Panc1 (cell line): ENCODE results near the gene MAP1B. TPM values are rescaled to one million over a fixed set of nuclear protein-coding genes. Genes with fewer than 3 reads are reported as not detected.

Experiments
- ATAC-seq: fragments of 200-7000 bp; cut with Tn5 transposase; 2 replicates; pipeline ENCODE4 v1.9.1; 2020; ENCODE audit warnings: mild to moderate bottlenecking, moderate library complexity
- BruUV-seq: library from RNA; stranded (reverse); fragments of 400-500 nt; replicated peaks from 2 replicates; lab custom pipeline; 2021; lab: Mats Ljungman, UMichigan
- CTCF ChIA-PET: fragments of 300-600 bp; sonication (Branson Sonifier 250); formaldehyde crosslinking; loops from one replicate; lab custom pipeline; 2022; ENCODE audit warnings: antibody characterized with exemption; lab: Charles Lee
- POLR2A ChIA-PET: fragments of 300-600 bp; sonication (Branson Sonifier 250); formaldehyde crosslinking; loops from one replicate; lab custom pipeline; 2022; ENCODE audit warnings: antibody characterized with exemption; lab: Charles Lee
- DNase-seq: peaks from one replicate; pipeline ENCODE4 v3.0.0-alpha.2; 2010; ENCODE audit warnings: low read depth, low spot score
- H3K27ac ChIP-seq: 2 replicates; pipeline ENCODE4 v1.5.1; 2011; ENCODE audit warnings: mild to moderate bottlenecking, low read length, inconsistent platforms
- H3K27me3 ChIP-seq: fragments of 200-500 bp; sonication (Bioruptor generic); 2 replicates; pipeline ENCODE4 v1.6.0; 2014; ENCODE audit warnings: low read length, inconsistent platforms; ENCODE audit not compliant: control insufficient read depth, insufficient read depth
- H3K36me3 ChIP-seq: fragments of 200-500 bp; sonication (Bioruptor generic); 2 replicates; pipeline ENCODE4 v1.5.1; 2014; ENCODE audit warnings: inconsistent platforms, mild to moderate bottlenecking, low read length, moderate library complexity; ENCODE audit not compliant: control insufficient read depth, insufficient read depth
- H3K4me1 ChIP-seq: 2 replicates; pipeline ENCODE4 v1.5.1; 2011; ENCODE audit warnings: inconsistent platforms, mild to moderate bottlenecking, low read length, moderate library complexity; ENCODE audit not compliant: control insufficient read depth, insufficient read depth
- H3K4me3 ChIP-seq, 2 experiments: 2 replicates each; pipeline ENCODE4 v1.5.1; 2011 to 2012; ENCODE audit warnings: low read depth in 2 of 2, low read length in 2 of 2, mild to moderate bottlenecking in 2 of 2, inconsistent platforms in 1 of 2, moderate library complexity in 1 of 2
- H3K9me3 ChIP-seq: fragments of 200-500 bp; sonication (Bioruptor generic); 2 replicates; pipeline ENCODE4 v1.5.1; 2014; ENCODE audit warnings: low read depth, mild to moderate bottlenecking, inconsistent platforms, low read length, moderate library complexity; ENCODE audit not compliant: control insufficient read depth, insufficient read depth
- POLR2AphosphoS5 ChIP-seq: IDR thresholded peaks from 2 replicates; pipeline ENCODE4 v1.6.1; 2012; ENCODE audit warnings: mild to moderate bottlenecking, low read depth, low read length, moderate library complexity
- SIN3A ChIP-seq: IDR thresholded peaks from 2 replicates; pipeline ENCODE4 v1.6.1; 2012; ENCODE audit warnings: low read depth, mild to moderate bottlenecking, low read length, moderate library complexity, borderline replicate concordance; ENCODE audit not compliant: insufficient read depth
- TCF7L2 ChIP-seq: IDR thresholded peaks from 2 replicates; pipeline ENCODE4 v1.6.1; 2011; ENCODE audit warnings: mild to moderate bottlenecking, low read depth, low read length, inconsistent platforms
- in situ Hi-C: cut with HindIII; loops from 2 replicates; pipeline ENCODE4 v1.10.0; 2016; ENCODE audit warnings: low sequenced_read_pairs, low pct_unique_long_range_greater_than_20kb
- intact Hi-C: fragments of 100-400 bp; cut with micrococcal nuclease; formaldehyde crosslinking; loops from one replicate; pipeline ENCODE4 v1.10.0; 2022; ENCODE audit not compliant: unreplicated experiment
- total RNA-seq: library from RNA; stranded (reverse); gene quantifications from one replicate; pipeline ENCODE4 v1.2.1, GENCODE V29; 2021; ENCODE audit not compliant: unreplicated experiment
- TF ChIP-seq, protein P1 (sequence below), 2 experiments: IDR thresholded peaks; 2 replicates each; pipeline ENCODE4 v1.6.1; 2011 to 2012; ENCODE audit warnings: low read depth in 2 of 2, control low read depth in 1 of 2, low read length in 1 of 2, mild to moderate bottlenecking in 1 of 2, moderate library complexity in 1 of 2; ENCODE audit not compliant: insufficient read depth in 1 of 2
- TF ChIP-seq, protein P2 (sequence below): fragments of 450-650 bp; IDR thresholded peaks from 2 replicates; pipeline ENCODE4 v1.5.1; 2017; ENCODE audit warnings: mild to moderate bottlenecking

Gene MAP1B
- total RNA-seq, 1 experiment from 2014 or later: 82.3 TPM

DNA sequence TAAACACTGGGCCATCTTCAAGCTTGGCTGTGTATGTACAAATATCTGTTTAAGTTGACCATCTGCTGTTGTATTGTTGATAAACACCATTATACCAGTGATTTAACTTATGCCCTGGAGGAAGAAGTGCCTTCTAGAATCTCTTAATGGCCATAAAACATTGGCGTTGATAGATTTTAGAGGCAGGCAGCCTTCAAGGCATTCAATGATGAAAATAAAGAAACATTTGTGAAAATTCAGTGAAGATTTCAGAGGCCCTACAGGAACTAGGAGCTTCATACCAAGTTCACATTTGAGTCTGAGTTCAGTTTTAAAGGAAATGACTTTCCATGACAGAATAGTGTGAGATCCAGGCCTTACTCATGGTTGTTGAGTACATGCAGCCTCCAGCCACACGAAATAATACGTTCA lies 52.2 kb downstream of the MAP1B start:
- ChIA-PET POLR2A (no interaction called here), CTCF (interaction anchor here (1.1 kb wide), 1 partner anchor 149 kb away, joined by 6 read pairs; no protein-coding TSS in a partner anchor)
- Histone ChIP-seq H3K9me3 (no peaks in the 10 kb centered on the region), H3K4me3 (no peak overlapping the region), H3K4me1 (no peaks in the 10 kb centered on the region), H3K27ac (no peak overlapping the region), H3K27me3 (no peaks in the 10 kb centered on the region), H3K36me3 (no peaks in the 10 kb centered on the region)
- in situ Hi-C loops: no loop called here
- intact Hi-C loops: no loop called here
- ATAC-seq (no peak), DNase-seq (no peak)
- no TSS peak for BruUV-seq
- no peak for TF ChIP-seq SIN3A

DNA sequence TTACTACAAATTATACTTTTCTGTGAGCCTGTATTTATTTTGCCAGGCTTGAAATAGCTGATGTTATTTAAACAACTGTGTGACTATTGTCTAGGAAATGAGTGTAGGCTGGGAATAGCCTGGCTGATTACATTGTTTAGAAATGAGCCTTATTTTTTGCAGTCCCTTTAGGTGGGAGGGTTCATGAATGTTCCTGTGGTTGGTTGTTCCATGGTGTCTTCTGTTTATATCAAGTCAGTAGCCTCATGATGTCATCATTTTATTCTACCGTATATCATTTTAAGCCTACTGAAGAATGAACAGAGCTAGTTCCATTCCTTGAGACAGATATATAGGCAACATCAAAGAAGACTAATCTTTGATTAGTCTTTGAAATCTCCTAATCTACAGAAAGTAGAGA lies 53.1 kb downstream of the MAP1B start:
- no TSS peak for BruUV-seq
- no peaks in the 10 kb centered on the region for H3K27me3 ChIP-seq
- in situ Hi-C loops: no loop called here
- H3K4me1 ChIP-seq: no peaks in the 10 kb centered on the region
- DNase-seq (no peak), ATAC-seq (no peak)
- no peaks in the 10 kb centered on the region for H3K9me3 ChIP-seq
- intact Hi-C loops: no loop called here
- TF ChIP-seq, protein P1, sequence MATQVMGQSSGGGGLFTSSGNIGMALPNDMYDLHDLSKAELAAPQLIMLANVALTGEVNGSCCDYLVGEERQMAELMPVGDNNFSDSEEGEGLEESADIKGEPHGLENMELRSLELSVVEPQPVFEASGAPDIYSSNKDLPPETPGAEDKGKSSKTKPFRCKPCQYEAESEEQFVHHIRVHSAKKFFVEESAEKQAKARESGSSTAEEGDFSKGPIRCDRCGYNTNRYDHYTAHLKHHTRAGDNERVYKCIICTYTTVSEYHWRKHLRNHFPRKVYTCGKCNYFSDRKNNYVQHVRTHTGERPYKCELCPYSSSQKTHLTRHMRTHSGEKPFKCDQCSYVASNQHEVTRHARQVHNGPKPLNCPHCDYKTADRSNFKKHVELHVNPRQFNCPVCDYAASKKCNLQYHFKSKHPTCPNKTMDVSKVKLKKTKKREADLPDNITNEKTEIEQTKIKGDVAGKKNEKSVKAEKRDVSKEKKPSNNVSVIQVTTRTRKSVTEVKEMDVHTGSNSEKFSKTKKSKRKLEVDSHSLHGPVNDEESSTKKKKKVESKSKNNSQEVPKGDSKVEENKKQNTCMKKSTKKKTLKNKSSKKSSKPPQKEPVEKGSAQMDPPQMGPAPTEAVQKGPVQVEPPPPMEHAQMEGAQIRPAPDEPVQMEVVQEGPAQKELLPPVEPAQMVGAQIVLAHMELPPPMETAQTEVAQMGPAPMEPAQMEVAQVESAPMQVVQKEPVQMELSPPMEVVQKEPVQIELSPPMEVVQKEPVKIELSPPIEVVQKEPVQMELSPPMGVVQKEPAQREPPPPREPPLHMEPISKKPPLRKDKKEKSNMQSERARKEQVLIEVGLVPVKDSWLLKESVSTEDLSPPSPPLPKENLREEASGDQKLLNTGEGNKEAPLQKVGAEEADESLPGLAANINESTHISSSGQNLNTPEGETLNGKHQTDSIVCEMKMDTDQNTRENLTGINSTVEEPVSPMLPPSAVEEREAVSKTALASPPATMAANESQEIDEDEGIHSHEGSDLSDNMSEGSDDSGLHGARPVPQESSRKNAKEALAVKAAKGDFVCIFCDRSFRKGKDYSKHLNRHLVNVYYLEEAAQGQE (IDR thresholded peaks at IDR 0.05; ENCODE audit: insufficient read depth in 1 of 2, low read depth in 2 of 2, low read length in 1 of 2): no peak
- TF ChIP-seq, protein P2, sequence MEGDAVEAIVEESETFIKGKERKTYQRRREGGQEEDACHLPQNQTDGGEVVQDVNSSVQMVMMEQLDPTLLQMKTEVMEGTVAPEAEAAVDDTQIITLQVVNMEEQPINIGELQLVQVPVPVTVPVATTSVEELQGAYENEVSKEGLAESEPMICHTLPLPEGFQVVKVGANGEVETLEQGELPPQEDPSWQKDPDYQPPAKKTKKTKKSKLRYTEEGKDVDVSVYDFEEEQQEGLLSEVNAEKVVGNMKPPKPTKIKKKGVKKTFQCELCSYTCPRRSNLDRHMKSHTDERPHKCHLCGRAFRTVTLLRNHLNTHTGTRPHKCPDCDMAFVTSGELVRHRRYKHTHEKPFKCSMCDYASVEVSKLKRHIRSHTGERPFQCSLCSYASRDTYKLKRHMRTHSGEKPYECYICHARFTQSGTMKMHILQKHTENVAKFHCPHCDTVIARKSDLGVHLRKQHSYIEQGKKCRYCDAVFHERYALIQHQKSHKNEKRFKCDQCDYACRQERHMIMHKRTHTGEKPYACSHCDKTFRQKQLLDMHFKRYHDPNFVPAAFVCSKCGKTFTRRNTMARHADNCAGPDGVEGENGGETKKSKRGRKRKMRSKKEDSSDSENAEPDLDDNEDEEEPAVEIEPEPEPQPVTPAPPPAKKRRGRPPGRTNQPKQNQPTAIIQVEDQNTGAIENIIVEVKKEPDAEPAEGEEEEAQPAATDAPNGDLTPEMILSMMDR: no peak
- no peak for TF ChIP-seq SIN3A
- TF ChIP-seq POLR2AphosphoS5: no peak
- TF ChIP-seq TCF7L2: no peak
- H3K36me3 ChIP-seq: no peaks in the 10 kb centered on the region
- no peak overlapping the region for H3K4me3 ChIP-seq
- no peak overlapping the region for H3K27ac ChIP-seq
- ChIA-PET POLR2A (no interaction called here), CTCF (interaction anchor here (1.1 kb wide), 1 partner anchor 148 kb away, joined by 6 read pairs; no protein-coding TSS in a partner anchor)

DNA sequence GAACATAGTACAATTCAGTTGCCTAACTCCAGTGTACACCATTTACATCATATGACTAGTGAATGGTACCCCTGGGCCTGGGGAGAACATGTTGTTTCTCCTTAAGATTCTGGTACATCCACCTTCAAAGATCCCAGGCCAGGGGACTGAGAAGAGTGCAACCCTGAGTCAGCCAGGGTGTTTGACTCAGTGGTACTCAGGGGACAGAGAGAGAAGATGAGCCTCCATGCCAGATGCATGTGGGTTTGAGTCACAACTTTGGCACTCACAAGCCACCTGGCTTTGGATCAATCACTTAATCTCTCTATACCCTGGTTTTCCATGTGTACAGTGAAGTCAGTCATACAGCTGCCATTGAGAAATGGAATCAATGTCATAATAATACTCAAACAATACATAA lies 53.7 kb downstream of the MAP1B start:
- H3K27ac ChIP-seq: no peak overlapping the region
- CTCF ChIA-PET: no interaction called here
- no TSS peak for BruUV-seq

More for the DNA sequence above, 53.7 kb downstream of the MAP1B start:
- H3K4me3 ChIP-seq: no peak overlapping the region
- DNase-seq: no peak
- no peaks in the 10 kb centered on the region for H3K27me3 ChIP-seq
- no peak for TF ChIP-seq TCF7L2
- intact Hi-C loops: no loop called here
- H3K36me3 ChIP-seq: no peaks in the 10 kb centered on the region
- ATAC-seq: no peak
- POLR2A ChIA-PET: no interaction called here
- no peaks in the 10 kb centered on the region for H3K4me1 ChIP-seq
- no peaks in the 10 kb centered on the region for H3K9me3 ChIP-seq
- in situ Hi-C loops: no loop called here
